ENCODE data around the gene GMPR2.

GMPR2 gene

DNA sequence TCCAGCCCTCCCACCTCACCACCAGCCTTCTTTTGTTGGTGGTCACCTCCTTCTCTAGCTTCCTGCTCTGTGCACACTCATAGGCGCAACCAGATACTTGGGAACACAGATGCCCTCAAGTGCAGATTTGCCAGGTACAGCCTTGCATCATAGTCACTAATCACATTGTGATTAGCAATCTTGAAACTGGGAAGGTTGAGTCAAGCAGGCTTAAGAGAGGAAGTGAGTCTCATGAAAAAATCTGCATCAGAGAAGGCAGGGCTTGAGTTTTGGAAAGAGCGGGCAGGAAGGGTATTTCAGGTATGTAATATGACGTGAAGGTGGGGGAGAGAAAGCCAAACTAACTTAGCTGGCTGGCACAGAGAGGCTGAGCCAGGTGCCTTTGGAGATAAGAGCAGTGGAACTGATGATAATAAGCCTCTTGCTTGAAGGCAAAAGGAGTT, 41.4 kb downstream of the GMPR2 start:
- Histone ChIP-seq H3K18ac (ENCODE audit: low read depth in 1 of 2, low read length in 2 of 2) (no peak overlapping the region), H2BK5ac (ENCODE audit: low read depth, low read length, poor library complexity, severe bottlenecking) (no peak overlapping the region), H3K4me3 (ENCODE audit: insufficient read depth in 1 of 2, low read depth in 1 of 2, low read length in 2 of 2) (no peak overlapping the region), H3K27me3 (ENCODE audit: control insufficient read depth in 1 of 2, insufficient read depth in 1 of 2, low read length in 2 of 2) (no peaks in the 10 kb centered on the region), H2BK12ac (ENCODE audit: low read length in 2 of 2) (no peak overlapping the region), H3K9me3 (ENCODE audit: control insufficient read depth, low read length) (no peaks in the 10 kb centered on the region), H3K27ac (ENCODE audit: low read length, poor library complexity, severe bottlenecking) (no peak overlapping the region), H2AFZ (ENCODE audit: low read depth, low read length) (no peak overlapping the region), H2BK15ac (ENCODE audit: low read depth, poor library complexity, severe bottlenecking) (no peak overlapping the region), H4K91ac (ENCODE audit: low read length) (no peak overlapping the region), H3K4ac (ENCODE audit: low read depth in 1 of 2, low read length in 2 of 2) (no peak overlapping the region), H3K23ac (ENCODE audit: low read length in 2 of 2) (no peak overlapping the region), H4K8ac (ENCODE audit: low read length) (no peak overlapping the region), H2BK120ac (ENCODE audit: low read depth, low read length) (no peak overlapping the region), H3K9ac (ENCODE audit: low read length) (no peak overlapping the region), H3K79me1 (replicated peaks; ENCODE audit: low read length, poor library complexity, severe bottlenecking) (peaks cover 41% of the 10 kb centered on the region), H3K4me2 (ENCODE audit: low read length, poor library complexity, severe bottlenecking) (no peak overlapping the region), H3K14ac (ENCODE audit: low read length in 2 of 2) (no peak overlapping the region), H3K4me1 (ENCODE audit: control insufficient read depth, insufficient read depth, low read depth, low read length) (peaks cover 6% of the 10 kb centered on the region), H3K36me3 (ENCODE audit: control insufficient read depth in 1 of 2, insufficient read depth in 2 of 2, low read depth in 1 of 2, low read length in 2 of 2) (peaks cover 12 to 13% of the 10 kb centered on the region in 2 experiments), H2AK5ac (ENCODE audit: low read length, severe bottlenecking) (no peak overlapping the region)
- WGBS, result 91% methylated on average over 3 of the region's 3 CpGs
- DNase-seq, result no peak

DNA sequence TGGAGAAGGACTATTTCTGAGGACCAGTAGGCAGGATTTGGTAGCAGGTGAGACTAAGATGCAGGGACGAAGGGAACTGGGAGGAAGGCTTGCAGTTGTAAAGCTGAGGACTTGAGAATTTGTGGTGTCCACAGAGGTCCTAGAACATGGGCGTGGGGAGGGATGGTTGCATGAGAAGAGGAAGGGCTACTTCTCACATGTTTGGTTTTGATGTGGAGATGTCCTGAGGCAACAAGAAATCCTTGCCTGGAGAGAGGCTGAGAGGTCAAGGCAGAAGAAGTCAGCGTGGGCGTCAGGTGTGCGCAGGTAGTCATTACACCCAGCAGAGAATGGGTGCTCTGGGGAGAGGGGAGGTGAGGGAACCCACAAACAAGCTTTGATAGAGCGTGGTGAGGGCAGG, 44.3 kb downstream of the GMPR2 start:
- WGBS, result 94% methylated on average over 6 of the region's 6 CpGs
- H2AK5ac ChIP-seq (ENCODE audit: low read length, severe bottlenecking), result no peak overlapping the region

DNA sequence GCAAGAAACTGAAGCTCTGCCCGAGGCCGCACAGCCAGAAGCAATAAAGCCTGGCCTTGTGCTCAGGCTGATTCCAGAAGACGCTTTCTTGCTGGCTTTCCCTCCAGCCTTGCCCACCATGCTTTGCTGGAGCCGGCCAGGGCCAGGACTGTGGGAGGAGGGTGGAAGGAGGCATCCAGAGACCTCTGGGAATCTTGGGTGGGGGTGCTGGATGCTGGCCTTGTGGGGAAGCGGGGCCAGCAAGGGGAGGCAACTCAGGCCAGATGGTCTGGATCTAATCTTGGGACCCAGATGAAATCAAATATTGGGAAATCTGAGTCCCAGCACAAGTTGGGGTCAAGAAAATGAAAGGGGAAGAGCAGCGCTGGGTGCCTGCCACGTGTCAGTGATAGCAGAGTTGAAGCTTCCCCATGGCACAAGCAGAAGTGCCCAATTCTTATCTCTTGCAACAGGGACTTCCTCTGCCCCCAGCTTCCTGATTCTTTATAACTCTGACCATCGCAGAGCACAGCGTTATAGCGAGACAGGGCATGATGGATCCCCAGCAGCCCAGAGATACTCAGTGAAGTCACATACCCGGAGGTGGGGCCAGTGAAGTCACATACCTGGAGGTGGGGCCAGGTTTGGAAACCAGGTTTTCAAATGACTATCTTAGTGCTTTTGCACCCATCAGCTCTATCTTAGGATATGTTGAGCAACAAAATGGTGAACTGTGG, 45.0 kb downstream of the GMPR2 start:
- 92% methylated on average over 11 of the region's 11 CpGs for WGBS
- peak overlapping the region; percentile 30 for H3K9ac ChIP-seq (ENCODE audit: low read length)
- H2AK5ac ChIP-seq (ENCODE audit: low read length, severe bottlenecking), result no peak overlapping the region
- H2BK5ac ChIP-seq (ENCODE audit: low read depth, low read length, poor library complexity, severe bottlenecking), result no peak overlapping the region
- no peak overlapping the region for H3K4me2 ChIP-seq (ENCODE audit: low read length, poor library complexity, severe bottlenecking)
- no peak overlapping the region for H3K27ac ChIP-seq (ENCODE audit: low read length, poor library complexity, severe bottlenecking)
- no peak overlapping the region for H3K4me3 ChIP-seq (ENCODE audit: insufficient read depth in 1 of 2, low read depth in 1 of 2, low read length in 2 of 2)
- no peak overlapping the region for H3K14ac ChIP-seq (ENCODE audit: low read length in 2 of 2)
- no peak overlapping the region for H3K23ac ChIP-seq (ENCODE audit: low read length in 2 of 2)
- peaks cover 28% of the 10 kb centered on the region for H3K79me1 ChIP-seq (replicated peaks; ENCODE audit: low read length, poor library complexity, severe bottlenecking)
- H4K8ac ChIP-seq (ENCODE audit: low read length), result no peak overlapping the region
- no peaks in the 10 kb centered on the region for H3K9me3 ChIP-seq (ENCODE audit: control insufficient read depth, low read length)
- no peaks in the 10 kb centered on the region for H3K36me3 ChIP-seq (ENCODE audit: control insufficient read depth in 1 of 2, insufficient read depth in 2 of 2, low read depth in 1 of 2, low read length in 2 of 2)
- H2BK15ac ChIP-seq (ENCODE audit: low read depth, poor library complexity, severe bottlenecking), result no peak overlapping the region
- no peaks in the 10 kb centered on the region for H3K27me3 ChIP-seq (ENCODE audit: control insufficient read depth in 1 of 2, insufficient read depth in 1 of 2, low read length in 2 of 2)
- no peak overlapping the region for H2BK120ac ChIP-seq (ENCODE audit: low read depth, low read length)
- H3K4ac ChIP-seq (ENCODE audit: low read depth in 1 of 2, low read length in 2 of 2), result no peak overlapping the region
- DNase-seq, result no peak
- no peak overlapping the region for H4K91ac ChIP-seq (ENCODE audit: low read length)
- peaks cover 2% of the 10 kb centered on the region for H3K4me1 ChIP-seq (ENCODE audit: control insufficient read depth, insufficient read depth, low read depth, low read length)
- H2BK12ac ChIP-seq (ENCODE audit: low read length in 2 of 2), result no peak overlapping the region
- H3K18ac ChIP-seq (ENCODE audit: low read depth in 1 of 2, low read length in 2 of 2), result no peak overlapping the region
- no peak overlapping the region for H2AFZ ChIP-seq (ENCODE audit: low read depth, low read length)

More for the DNA sequence above, 44.3 kb downstream of the GMPR2 start:
- Histone ChIP-seq H4K91ac (ENCODE audit: low read length) (no peak overlapping the region), H4K8ac (ENCODE audit: low read length) (no peak overlapping the region), H3K14ac (ENCODE audit: low read length in 2 of 2) (no peak overlapping the region), H3K36me3 (ENCODE audit: control insufficient read depth in 1 of 2, insufficient read depth in 2 of 2, low read depth in 1 of 2, low read length in 2 of 2) (no peaks in the 10 kb centered on the region), H3K23ac (ENCODE audit: low read length in 2 of 2) (no peak overlapping the region), H2AFZ (ENCODE audit: low read depth, low read length) (no peak overlapping the region), H2BK12ac (ENCODE audit: low read length in 2 of 2) (no peak overlapping the region), H3K79me1 (replicated peaks; ENCODE audit: low read length, poor library complexity, severe bottlenecking) (peaks cover 31% of the 10 kb centered on the region), H3K4me3 (ENCODE audit: insufficient read depth in 1 of 2, low read depth in 1 of 2, low read length in 2 of 2) (no peak overlapping the region), H3K27ac (ENCODE audit: low read length, poor library complexity, severe bottlenecking) (no peak overlapping the region), H2BK15ac (ENCODE audit: low read depth, poor library complexity, severe bottlenecking) (no peak overlapping the region), H3K4ac (ENCODE audit: low read depth in 1 of 2, low read length in 2 of 2) (no peak overlapping the region), H3K9me3 (ENCODE audit: control insufficient read depth, low read length) (no peaks in the 10 kb centered on the region), H2BK120ac (ENCODE audit: low read depth, low read length) (no peak overlapping the region), H3K4me2 (ENCODE audit: low read length, poor library complexity, severe bottlenecking) (no peak overlapping the region), H3K9ac (ENCODE audit: low read length) (peak overlapping the region; percentile 30), H2BK5ac (ENCODE audit: low read depth, low read length, poor library complexity, severe bottlenecking) (no peak overlapping the region), H3K18ac (ENCODE audit: low read depth in 1 of 2, low read length in 2 of 2) (no peak overlapping the region), H3K4me1 (ENCODE audit: control insufficient read depth, insufficient read depth, low read depth, low read length) (no peaks in the 10 kb centered on the region), H3K27me3 (ENCODE audit: control insufficient read depth in 1 of 2, insufficient read depth in 1 of 2, low read length in 2 of 2) (no peaks in the 10 kb centered on the region)
- no peak for DNase-seq

DNA sequence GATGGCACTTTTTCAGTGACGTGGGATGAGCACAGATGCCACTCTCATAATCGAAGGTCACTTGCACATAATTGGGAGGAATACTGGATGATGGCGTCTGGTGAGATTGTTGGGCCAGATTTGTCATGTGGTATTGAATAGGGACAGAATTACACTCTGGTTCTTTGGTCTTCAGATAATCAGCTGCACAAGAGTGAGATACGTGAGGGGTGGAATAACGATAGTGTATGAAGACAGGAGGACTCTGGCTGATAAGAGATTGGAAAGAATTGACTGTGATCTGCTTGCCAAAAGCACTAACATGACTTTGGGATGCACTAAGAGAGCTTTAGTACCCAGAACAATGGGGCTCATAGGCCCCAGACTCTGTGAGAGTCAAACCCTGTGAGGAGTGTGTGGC, 45.7 kb downstream of the GMPR2 start:
- Histone ChIP-seq H4K8ac (ENCODE audit: low read length) (no peak overlapping the region), H3K9me3 (ENCODE audit: control insufficient read depth, low read length) (no peaks in the 10 kb centered on the region), H3K27me3 (ENCODE audit: control insufficient read depth in 1 of 2, insufficient read depth in 1 of 2, low read length in 2 of 2) (no peaks in the 10 kb centered on the region), H3K9ac (ENCODE audit: low read length) (no peak overlapping the region), H3K4ac (ENCODE audit: low read depth in 1 of 2, low read length in 2 of 2) (no peak overlapping the region), H3K14ac (ENCODE audit: low read length in 2 of 2) (no peak overlapping the region), H2BK120ac (ENCODE audit: low read depth, low read length) (no peak overlapping the region), H2AFZ (ENCODE audit: low read depth, low read length) (no peak overlapping the region), H3K27ac (ENCODE audit: low read length, poor library complexity, severe bottlenecking) (no peak overlapping the region), H2AK5ac (ENCODE audit: low read length, severe bottlenecking) (no peak overlapping the region), H3K4me1 (ENCODE audit: control insufficient read depth, insufficient read depth, low read depth, low read length) (peaks cover 5% of the 10 kb centered on the region), H2BK12ac (ENCODE audit: low read length in 2 of 2) (no peak overlapping the region), H3K36me3 (ENCODE audit: control insufficient read depth in 1 of 2, insufficient read depth in 2 of 2, low read depth in 1 of 2, low read length in 2 of 2) (no peaks in the 10 kb centered on the region), H4K91ac (ENCODE audit: low read length) (no peak overlapping the region), H3K4me3 (ENCODE audit: insufficient read depth in 1 of 2, low read depth in 1 of 2, low read length in 2 of 2) (no peak overlapping the region), H2BK15ac (ENCODE audit: low read depth, poor library complexity, severe bottlenecking) (no peak overlapping the region), H2BK5ac (ENCODE audit: low read depth, low read length, poor library complexity, severe bottlenecking) (no peak overlapping the region), H3K23ac (ENCODE audit: low read length in 2 of 2) (no peak overlapping the region), H3K79me1 (replicated peaks; ENCODE audit: low read length, poor library complexity, severe bottlenecking) (peaks cover 28% of the 10 kb centered on the region), H3K4me2 (ENCODE audit: low read length, poor library complexity, severe bottlenecking) (no peak overlapping the region), H3K18ac (ENCODE audit: low read depth in 1 of 2, low read length in 2 of 2) (no peak overlapping the region)
- no peak for DNase-seq
- WGBS, result 94% methylated on average over 5 of the region's 5 CpGs

All from mesenchymal stem cell (in vitro differentiated cells and primary cell).